Keratinocyte (primary cell): ENCODE results near the gene ZNF407. TPM values are rescaled to one million over a fixed set of nuclear protein-coding genes. Genes with fewer than 3 reads are reported as not detected.

Experiments
- DNase-seq: peaks from one replicate; pipeline ENCODE4 v3.0.0-alpha.2; 2011; ENCODE audit warnings: low read depth, missing footprints, low spot score
- FAIRE-seq: peaks from 2 replicates; lab custom pipeline; 2011; peaks lifted over from hg19 to GRCh38; lab: Jason Lieb, UNC
- H2AFZ ChIP-seq: 2 replicates; pipeline ENCODE4 v1.6.0; 2012; ENCODE audit warnings: low read length, control low read depth, inconsistent platforms; ENCODE audit not compliant: control insufficient read depth
- H3K27ac ChIP-seq: 2 replicates; pipeline ENCODE4 v1.5.1; 2011; ENCODE audit warnings: low read length; ENCODE audit not compliant: control insufficient read depth, insufficient read depth
- H3K27me3 ChIP-seq: 3 replicates; pipeline ENCODE4 v1.6.0; 2011; ENCODE audit warnings: low read length; ENCODE audit not compliant: control insufficient read depth, insufficient read depth; ENCODE audit errors: extremely low read depth
- H3K36me3 ChIP-seq, 2 experiments: 2 replicates in 1 of 2; 3 replicates in 1 of 2; pipeline ENCODE4 v1.5.1; 2011; ENCODE audit warnings: low read length in 2 of 2, mild to moderate bottlenecking in 1 of 2; ENCODE audit not compliant: control insufficient read depth in 2 of 2, insufficient read depth in 2 of 2; ENCODE audit errors: extremely low read depth in 1 of 2
- H3K4me1 ChIP-seq: 3 replicates; pipeline ENCODE4 v1.5.1; 2011; ENCODE audit warnings: low read length; ENCODE audit not compliant: control insufficient read depth, insufficient read depth; ENCODE audit errors: extremely low read depth
- H3K4me2 ChIP-seq: 3 replicates; pipeline ENCODE4 v1.6.0; 2011; ENCODE audit warnings: low read depth, low read length; ENCODE audit not compliant: control insufficient read depth, insufficient read depth; ENCODE audit errors: extremely low read depth
- H3K4me3 ChIP-seq, 3 experiments: fragments of 200-600 bp in 1 of 3; sonication (generic) in 1 of 3; 2 replicates in 2 of 3; 3 replicates in 1 of 3; pipeline ENCODE4 v1.5.1; 2011 to 2016; ENCODE audit warnings: low read length in 3 of 3, mild to moderate bottlenecking in 3 of 3, control low read depth in 2 of 3, inconsistent platforms in 1 of 3, low read depth in 1 of 3, mixed read lengths in 1 of 3, mixed run types in 1 of 3, moderate library complexity in 1 of 3; ENCODE audit not compliant: control insufficient read depth in 2 of 3, insufficient read depth in 2 of 3; ENCODE audit errors: extremely low read depth in 1 of 3
- H3K79me2 ChIP-seq: 2 replicates; pipeline ENCODE4 v1.6.0; 2012; ENCODE audit warnings: low read length; ENCODE audit not compliant: control insufficient read depth, insufficient read depth
- H3K9ac ChIP-seq: 3 replicates; pipeline ENCODE4 v1.6.0; 2011; ENCODE audit warnings: low read length; ENCODE audit not compliant: control insufficient read depth, insufficient read depth; ENCODE audit errors: extremely low read depth
- H3K9me1 ChIP-seq: 3 replicates; pipeline ENCODE4 v1.6.0; 2011; ENCODE audit warnings: low read length; ENCODE audit not compliant: control insufficient read depth, insufficient read depth; ENCODE audit errors: extremely low read depth
- H3K9me3 ChIP-seq: 2 replicates; pipeline ENCODE4 v1.5.1; 2012; ENCODE audit warnings: low read depth, low read length; ENCODE audit not compliant: control insufficient read depth
- H4K20me1 ChIP-seq: 3 replicates; pipeline ENCODE4 v1.6.0; 2011; ENCODE audit warnings: low read length; ENCODE audit not compliant: control insufficient read depth, insufficient read depth; ENCODE audit errors: extremely low read depth
- EZH2 ChIP-seq: IDR thresholded peaks from one replicate; pipeline ENCODE4 v1.6.1; 2012; ENCODE audit warnings: inconsistent platforms, mild to moderate bottlenecking, low read length, moderate library complexity
- dilution Hi-C: fragments of 300-500 bp; cut with MboI; formaldehyde crosslinking; loops from one replicate; pipeline ENCODE4 v1.7.0; 2020; ENCODE audit warnings: low sequenced_read_pairs; ENCODE audit not compliant: extremely low pct_ligation_motif_present
- polyA plus RNA-seq, 5 experiments: library from polyadenylated mRNA; depleted of rRNA in 3 of 5; stranded (reverse) in 3 of 5; stranded (forward) in 1 of 5; unstranded in 1 of 5; fragments of >200 nt; gene quantifications; 1 replicate in 1 of 5; 2 replicates in 3 of 5; 3 replicates in 1 of 5; pipeline versions ENCODE4 v1.2.1 to v1.2.3, GENCODE V29; 2011 to 2012; ENCODE audit warnings: missing spikeins in 2 of 5, low read depth in 1 of 5, low replicate concordance in 1 of 5
- TF ChIP-seq, protein P1 (sequence below), 3 experiments: IDR thresholded peaks in 1 of 3; conservative IDR thresholded peaks in 1 of 3; optimal IDR thresholded peaks in 1 of 3; 2 replicates in 2 of 3; 3 replicates in 1 of 3; pipeline versions ENCODE3 to v1.5.1; 2011; ENCODE audit warnings: low read length in 3 of 3, mild to moderate bottlenecking in 3 of 3, moderate library complexity in 2 of 3, control low read depth in 1 of 3, inconsistent platforms in 1 of 3; ENCODE audit not compliant: insufficient read depth in 2 of 3; ENCODE audit errors: extremely low read depth in 1 of 3

The ZNF407 gene
- polyA plus RNA-seq, 1 donor (not counting 4 experiments of a cell fraction or from before 2014, with no cell fraction given) = 3.8 TPM

DNA sequence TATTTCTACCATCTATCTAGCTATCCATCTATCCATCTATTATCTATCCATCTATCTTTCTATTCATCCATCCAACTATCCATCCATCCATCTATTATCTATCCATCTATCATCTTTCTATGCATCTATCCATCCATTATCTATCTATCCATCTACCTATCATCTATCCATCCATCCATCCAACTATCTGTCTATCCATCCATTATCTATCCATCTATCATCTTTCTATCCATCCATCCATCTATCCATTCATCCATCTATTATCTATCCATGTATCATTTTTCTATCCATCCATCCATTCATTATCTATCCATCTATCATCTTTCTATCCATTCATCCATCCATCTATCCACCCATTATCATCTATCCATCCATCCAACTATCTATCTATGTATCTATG lies 24.6 kb upstream of the ZNF407 start:
- Histone ChIP-seq H3K79me2 (no peaks in the 10 kb centered on the region), H3K9me1 (no peaks in the 10 kb centered on the region), H3K27ac (no peak overlapping the region), H3K27me3 (no peaks in the 10 kb centered on the region), H3K9ac (no peak overlapping the region), H3K36me3 (no peaks in the 10 kb centered on the region), H3K4me1 (no peaks in the 10 kb centered on the region), H4K20me1 (no peaks in the 10 kb centered on the region), H3K4me3 (no peak overlapping the region), H2AFZ (no peak overlapping the region), H3K9me3 (no peaks in the 10 kb centered on the region), H3K4me2 (no peak overlapping the region)
- TF ChIP-seq EZH2 = no peak
- TF ChIP-seq, protein P1, sequence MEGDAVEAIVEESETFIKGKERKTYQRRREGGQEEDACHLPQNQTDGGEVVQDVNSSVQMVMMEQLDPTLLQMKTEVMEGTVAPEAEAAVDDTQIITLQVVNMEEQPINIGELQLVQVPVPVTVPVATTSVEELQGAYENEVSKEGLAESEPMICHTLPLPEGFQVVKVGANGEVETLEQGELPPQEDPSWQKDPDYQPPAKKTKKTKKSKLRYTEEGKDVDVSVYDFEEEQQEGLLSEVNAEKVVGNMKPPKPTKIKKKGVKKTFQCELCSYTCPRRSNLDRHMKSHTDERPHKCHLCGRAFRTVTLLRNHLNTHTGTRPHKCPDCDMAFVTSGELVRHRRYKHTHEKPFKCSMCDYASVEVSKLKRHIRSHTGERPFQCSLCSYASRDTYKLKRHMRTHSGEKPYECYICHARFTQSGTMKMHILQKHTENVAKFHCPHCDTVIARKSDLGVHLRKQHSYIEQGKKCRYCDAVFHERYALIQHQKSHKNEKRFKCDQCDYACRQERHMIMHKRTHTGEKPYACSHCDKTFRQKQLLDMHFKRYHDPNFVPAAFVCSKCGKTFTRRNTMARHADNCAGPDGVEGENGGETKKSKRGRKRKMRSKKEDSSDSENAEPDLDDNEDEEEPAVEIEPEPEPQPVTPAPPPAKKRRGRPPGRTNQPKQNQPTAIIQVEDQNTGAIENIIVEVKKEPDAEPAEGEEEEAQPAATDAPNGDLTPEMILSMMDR (optimal IDR thresholded peaks at IDR 0.05 in 1 of 3, IDR thresholded peaks at IDR 0.05 in 1 of 3, conservative IDR thresholded peaks at IDR 0.05 in 1 of 3; ENCODE audit: extremely low read depth in 1 of 3, insufficient read depth in 2 of 3, low read length in 3 of 3) = no peak
- dilution Hi-C loops = no loop called here
- DNase-seq (no peak), FAIRE-seq (no peak)

GRCh38 chr18:74574916-74575315 lies 22.8 kb upstream of the ZNF407 start:
- Histone ChIP-seq H3K27me3 (no peaks in the 10 kb centered on the region), H3K27ac (no peak overlapping the region), H3K4me1 (no peaks in the 10 kb centered on the region), H3K9ac (no peak overlapping the region), H3K9me1 (no peaks in the 10 kb centered on the region), H3K9me3 (no peaks in the 10 kb centered on the region), H3K4me2 (no peak overlapping the region), H4K20me1 (no peaks in the 10 kb centered on the region), H3K36me3 (no peaks in the 10 kb centered on the region), H3K79me2 (no peaks in the 10 kb centered on the region), H3K4me3 (no peak overlapping the region), H2AFZ (no peak overlapping the region)
- DNase-seq (no peak), FAIRE-seq (no peak)
- dilution Hi-C loops = no loop called here
- TF ChIP-seq EZH2 = no peak
- TF ChIP-seq, protein P1 (optimal IDR thresholded peaks at IDR 0.05 in 1 of 3, IDR thresholded peaks at IDR 0.05 in 1 of 3, conservative IDR thresholded peaks at IDR 0.05 in 1 of 3; ENCODE audit: extremely low read depth in 1 of 3, insufficient read depth in 2 of 3, low read length in 3 of 3) = no peak
